Loucy (cell line): ENCODE results near the gene TMEM53.

Experiments
- H2AFZ ChIP-seq: fragments of 200-600 bp; sonication (generic); 2 replicates; pipeline ENCODE4 v1.6.0; 2016; ENCODE audit warnings: antibody characterized with exemption, mild to moderate bottlenecking, low read length, moderate library complexity
- H3F3A ChIP-seq: fragments of 200-600 bp; 2 replicates; pipeline ENCODE4 v1.6.0; 2016; ENCODE audit warnings: antibody characterized with exemption, low read depth, mild to moderate bottlenecking
- H3K27me3 ChIP-seq: fragments of 200-600 bp; sonication (generic); 2 replicates; pipeline ENCODE4 v1.6.1; 2014; ENCODE audit warnings: low read length, mild to moderate bottlenecking; ENCODE audit not compliant: insufficient read depth, poor library complexity, severe bottlenecking
- H3K36me3 ChIP-seq: fragments of 200-600 bp; sonication (generic); 2 replicates; pipeline ENCODE4 v1.6.1; 2016; ENCODE audit warnings: low read length; ENCODE audit not compliant: insufficient read depth
- H3K4me1 ChIP-seq: fragments of 200-600 bp; sonication (generic); 2 replicates; pipeline ENCODE4 v1.5.1; 2014; ENCODE audit warnings: low read length, mild to moderate bottlenecking; ENCODE audit not compliant: insufficient read depth, poor library complexity, severe bottlenecking
- H3K4me2 ChIP-seq: fragments of 200-600 bp; sonication (generic); 2 replicates; pipeline ENCODE4 v1.6.0; 2014; ENCODE audit warnings: antibody characterized with exemption, low read length, low read depth, mild to moderate bottlenecking; ENCODE audit not compliant: poor library complexity, severe bottlenecking
- H3K4me3 ChIP-seq: fragments of 200-600 bp; sonication (generic); 2 replicates; pipeline ENCODE4 v1.5.1; 2014; ENCODE audit warnings: low read length, mild to moderate bottlenecking, mixed read lengths; ENCODE audit not compliant: poor library complexity, severe bottlenecking
- H3K79me2 ChIP-seq: fragments of 200-600 bp; sonication (generic); 2 replicates; pipeline ENCODE4 v1.6.1; 2014; ENCODE audit warnings: low read length; ENCODE audit not compliant: insufficient read depth
- H3K9ac ChIP-seq: fragments of 200-600 bp; sonication (generic); 2 replicates; pipeline ENCODE4 v1.6.0; 2014; ENCODE audit warnings: mild to moderate bottlenecking, low read depth, low read length, moderate library complexity; ENCODE audit not compliant: poor library complexity, severe bottlenecking
- H3K9me2 ChIP-seq: fragments of 200-600 bp; sonication (generic); replicated peaks from 2 replicates; pipeline ENCODE4 v1.6.1; 2016; ENCODE audit warnings: low read depth, low read length, mixed read lengths
- H3K9me3 ChIP-seq: fragments of 200-600 bp; sonication (generic); 2 replicates; pipeline ENCODE4 v1.6.1; 2014; ENCODE audit warnings: mild to moderate bottlenecking, antibody characterized with exemption, low read length, low read depth; ENCODE audit not compliant: insufficient read depth
- H4K20me1 ChIP-seq: fragments of 200-600 bp; sonication (generic); 2 replicates; pipeline ENCODE4 v1.6.0; 2014; ENCODE audit warnings: antibody characterized with exemption, low read length, mild to moderate bottlenecking; ENCODE audit not compliant: insufficient read depth, poor library complexity, severe bottlenecking
- EZH2phosphoT487 ChIP-seq: fragments of 200-600 bp; IDR thresholded peaks from 2 replicates; pipeline ENCODE4 v1.6.1; 2018; ENCODE audit warnings: antibody characterized with exemption, mild to moderate bottlenecking, moderate library complexity, borderline replicate concordance
- TF ChIP-seq, protein P1 (sequence below): fragments of 200-600 bp; sonication (generic); conservative IDR thresholded peaks from 2 replicates; pipeline ENCODE4 v1.5.1; 2014; ENCODE audit warnings: mild to moderate bottlenecking, antibody characterized with exemption, low read length

The TMEM53 gene

GRCh38 chr1:44606701-44607281 is 67.5 kb downstream of the TMEM53 start:
- H3K79me2 ChIP-seq, result no peaks in the 10 kb centered on the region
- no peaks in the 10 kb centered on the region for H3K4me1 ChIP-seq
- TF ChIP-seq, protein P1, sequence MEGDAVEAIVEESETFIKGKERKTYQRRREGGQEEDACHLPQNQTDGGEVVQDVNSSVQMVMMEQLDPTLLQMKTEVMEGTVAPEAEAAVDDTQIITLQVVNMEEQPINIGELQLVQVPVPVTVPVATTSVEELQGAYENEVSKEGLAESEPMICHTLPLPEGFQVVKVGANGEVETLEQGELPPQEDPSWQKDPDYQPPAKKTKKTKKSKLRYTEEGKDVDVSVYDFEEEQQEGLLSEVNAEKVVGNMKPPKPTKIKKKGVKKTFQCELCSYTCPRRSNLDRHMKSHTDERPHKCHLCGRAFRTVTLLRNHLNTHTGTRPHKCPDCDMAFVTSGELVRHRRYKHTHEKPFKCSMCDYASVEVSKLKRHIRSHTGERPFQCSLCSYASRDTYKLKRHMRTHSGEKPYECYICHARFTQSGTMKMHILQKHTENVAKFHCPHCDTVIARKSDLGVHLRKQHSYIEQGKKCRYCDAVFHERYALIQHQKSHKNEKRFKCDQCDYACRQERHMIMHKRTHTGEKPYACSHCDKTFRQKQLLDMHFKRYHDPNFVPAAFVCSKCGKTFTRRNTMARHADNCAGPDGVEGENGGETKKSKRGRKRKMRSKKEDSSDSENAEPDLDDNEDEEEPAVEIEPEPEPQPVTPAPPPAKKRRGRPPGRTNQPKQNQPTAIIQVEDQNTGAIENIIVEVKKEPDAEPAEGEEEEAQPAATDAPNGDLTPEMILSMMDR, result no peak
- TF ChIP-seq EZH2phosphoT487, result no peak
- no peaks in the 10 kb centered on the region for H3F3A ChIP-seq
- H2AFZ ChIP-seq, result no peak overlapping the region
- no peaks in the 10 kb centered on the region; the same call in 1 of the 2 replicates for H3K36me3 ChIP-seq
- H3K27me3 ChIP-seq, result no peaks in the 10 kb centered on the region
- H4K20me1 ChIP-seq, result no peaks in the 10 kb centered on the region
- H3K9me3 ChIP-seq, result no peaks in the 10 kb centered on the region
- H3K9me2 ChIP-seq, result no peaks in the 10 kb centered on the region
- no peak overlapping the region for H3K4me2 ChIP-seq
- no peak overlapping the region for H3K4me3 ChIP-seq
- H3K9ac ChIP-seq, result no peak overlapping the region

- TF ChIP-seq, protein P1, result no peak
- TF ChIP-seq EZH2phosphoT487, result no peak
- Histone ChIP-seq H3K79me2 (no peaks in the 10 kb centered on the region), H3K4me3 (no peak overlapping the region), H3K4me2 (no peak overlapping the region), H3K4me1 (no peaks in the 10 kb centered on the region), H2AFZ (no peak overlapping the region), H3F3A (no peaks in the 10 kb centered on the region), H3K36me3 (no peaks in the 10 kb centered on the region; the same call in 1 of the 2 replicates), H3K9me3 (no peaks in the 10 kb centered on the region), H4K20me1 (no peaks in the 10 kb centered on the region), H3K9me2 (no peaks in the 10 kb centered on the region), H3K27me3 (no peaks in the 10 kb centered on the region), H3K9ac (no peak overlapping the region)
These were observed 68.2 kb downstream of the TMEM53 start for GRCh38 chr1:44605914-44606615.

DNA sequence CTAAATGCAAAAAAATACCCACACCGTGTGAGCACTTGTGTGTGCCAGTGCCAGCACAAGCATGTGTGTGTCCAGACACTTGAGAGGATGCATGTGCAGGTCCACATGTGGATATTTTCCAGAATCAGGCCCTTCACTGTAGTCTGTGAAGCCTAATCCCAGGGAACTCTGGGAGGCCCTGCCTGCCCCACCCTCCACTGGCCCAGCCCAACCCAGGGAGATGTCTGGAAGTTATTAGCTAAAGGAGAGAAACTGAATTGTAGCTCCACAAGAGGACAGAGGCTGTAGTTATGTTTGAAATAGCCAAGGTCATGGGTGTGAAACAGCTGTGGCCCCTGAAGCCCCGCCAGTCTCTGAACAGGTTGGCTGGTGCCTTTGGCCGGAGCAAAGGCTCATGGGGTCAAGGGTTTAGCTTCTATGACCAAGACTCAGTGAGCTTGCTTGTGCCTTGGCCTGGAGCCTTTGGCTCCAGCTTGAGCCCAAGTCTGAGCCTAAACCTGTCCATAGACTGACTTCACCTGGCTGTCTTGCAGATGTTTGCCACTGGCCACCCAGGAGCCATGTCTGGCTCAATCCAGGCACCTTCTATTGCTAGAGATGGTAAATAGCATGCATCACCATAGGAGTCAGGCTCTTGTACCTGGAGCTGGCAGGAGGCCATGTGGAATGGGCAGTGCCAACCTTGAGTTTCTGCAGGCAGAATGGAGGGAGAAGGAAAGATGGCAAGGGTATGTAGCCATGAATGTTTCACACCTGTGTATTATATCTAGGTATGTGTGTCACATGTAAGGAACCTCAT is 69.9 kb downstream of the TMEM53 start:
- Histone ChIP-seq H3K4me3 (no peak overlapping the region), H3K36me3 (no peaks in the 10 kb centered on the region; the same call in 1 of the 2 replicates), H2AFZ (no peak overlapping the region), H3K9ac (no peak overlapping the region), H3F3A (no peaks in the 10 kb centered on the region), H3K27me3 (no peaks in the 10 kb centered on the region), H3K9me2 (no peaks in the 10 kb centered on the region), H3K4me1 (no peaks in the 10 kb centered on the region), H4K20me1 (no peaks in the 10 kb centered on the region), H3K4me2 (no peak overlapping the region), H3K79me2 (no peaks in the 10 kb centered on the region), H3K9me3 (no peaks in the 10 kb centered on the region)
- TF ChIP-seq, protein P1, result no peak
- no peak for TF ChIP-seq EZH2phosphoT487
